Neutrophil (primary cell): ENCODE measurements around the gene SLC44A3.

ENCODE experiments used
- H3K27ac ChIP-seq: fragments of 200-600 bp; sonication (generic); 2 replicates; pipeline ENCODE4 v1.5.1; 2016; ENCODE audit warnings: mild to moderate bottlenecking, moderate library complexity
- H3K27me3 ChIP-seq: fragments of 200-600 bp; sonication (generic); 2 replicates; pipeline ENCODE4 v1.6.0; 2016; ENCODE audit warnings: mild to moderate bottlenecking
- H3K36me3 ChIP-seq: fragments of 200-600 bp; sonication (generic); 2 replicates; pipeline ENCODE4 v1.5.1; 2017
- H3K4me1 ChIP-seq, 2 experiments: fragments of 200-600 bp in 1 of 2; sonication (generic) in 1 of 2; 1 replicate in 1 of 2; 2 replicates in 1 of 2; pipeline versions ENCODE4 v1.5.1 to v1.6.1; 2013 to 2016; ENCODE audit warnings: low read depth in 1 of 2, low read length in 1 of 2, mild to moderate bottlenecking in 1 of 2, moderate library complexity in 1 of 2; ENCODE audit not compliant: control insufficient read depth in 1 of 2, insufficient read depth in 1 of 2
- H3K4me3 ChIP-seq, 2 experiments: fragments of 200-600 bp in 1 of 2; sonication (generic) in 1 of 2; 1 replicate in 1 of 2; 2 replicates in 1 of 2; pipeline ENCODE4 v1.5.1; 2013 to 2016; ENCODE audit warnings: low read depth in 1 of 2, low read length in 1 of 2, mild to moderate bottlenecking in 1 of 2, moderate library complexity in 1 of 2
- H3K9me3 ChIP-seq: fragments of 200-600 bp; sonication (generic); 2 replicates; pipeline ENCODE4 v1.5.1; 2016
- TF ChIP-seq, protein P1 (sequence below): fragments of 200-600 bp; sonication (generic); IDR thresholded peaks from 2 replicates; pipeline ENCODE4 v1.5.1; 2016; ENCODE audit warnings: antibody characterized with exemption

The SLC44A3 gene

DNA sequence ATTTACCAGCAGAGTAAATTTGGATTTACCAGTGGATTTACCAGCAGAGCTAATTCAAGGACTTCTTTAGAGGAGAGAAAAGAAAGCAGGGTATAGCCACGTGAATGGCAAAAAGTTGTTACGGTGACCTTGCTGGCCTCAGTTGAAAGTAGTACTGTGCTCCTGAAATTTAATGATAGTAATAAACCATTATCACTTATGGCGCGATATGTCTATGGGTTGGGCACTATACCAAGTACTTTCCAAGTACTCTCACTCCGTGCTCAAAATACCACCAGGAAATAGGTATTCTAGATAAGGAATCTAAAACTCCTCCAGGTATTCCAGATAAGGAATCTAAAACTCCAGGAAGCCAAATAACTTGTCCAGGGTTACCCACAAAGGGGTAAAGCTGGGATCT is 35.8 kb downstream of the SLC44A3 start:
- TF ChIP-seq, protein P1, sequence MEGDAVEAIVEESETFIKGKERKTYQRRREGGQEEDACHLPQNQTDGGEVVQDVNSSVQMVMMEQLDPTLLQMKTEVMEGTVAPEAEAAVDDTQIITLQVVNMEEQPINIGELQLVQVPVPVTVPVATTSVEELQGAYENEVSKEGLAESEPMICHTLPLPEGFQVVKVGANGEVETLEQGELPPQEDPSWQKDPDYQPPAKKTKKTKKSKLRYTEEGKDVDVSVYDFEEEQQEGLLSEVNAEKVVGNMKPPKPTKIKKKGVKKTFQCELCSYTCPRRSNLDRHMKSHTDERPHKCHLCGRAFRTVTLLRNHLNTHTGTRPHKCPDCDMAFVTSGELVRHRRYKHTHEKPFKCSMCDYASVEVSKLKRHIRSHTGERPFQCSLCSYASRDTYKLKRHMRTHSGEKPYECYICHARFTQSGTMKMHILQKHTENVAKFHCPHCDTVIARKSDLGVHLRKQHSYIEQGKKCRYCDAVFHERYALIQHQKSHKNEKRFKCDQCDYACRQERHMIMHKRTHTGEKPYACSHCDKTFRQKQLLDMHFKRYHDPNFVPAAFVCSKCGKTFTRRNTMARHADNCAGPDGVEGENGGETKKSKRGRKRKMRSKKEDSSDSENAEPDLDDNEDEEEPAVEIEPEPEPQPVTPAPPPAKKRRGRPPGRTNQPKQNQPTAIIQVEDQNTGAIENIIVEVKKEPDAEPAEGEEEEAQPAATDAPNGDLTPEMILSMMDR, result no peak
- no peak overlapping the region for H3K27ac ChIP-seq

DNA sequence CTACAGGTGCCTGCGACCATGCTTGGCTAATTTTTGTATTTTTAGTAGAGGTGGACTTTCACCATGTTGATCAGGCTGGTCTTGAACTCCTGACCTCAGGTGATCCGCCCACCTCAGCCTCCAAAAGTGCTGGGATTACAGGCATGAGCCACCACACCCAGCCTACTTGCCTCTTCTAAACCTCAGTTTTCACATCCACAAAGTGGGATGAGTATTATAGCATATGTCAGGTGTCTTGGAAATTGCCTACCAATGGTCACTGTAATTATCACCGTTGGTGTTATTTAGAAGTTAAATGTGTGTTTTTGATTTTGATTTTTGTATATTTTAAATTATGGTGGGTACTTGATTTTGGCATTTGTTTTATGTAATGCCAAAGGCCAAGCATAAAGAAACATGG is 36.7 kb downstream of the SLC44A3 start:
- TF ChIP-seq, protein P1, result no peak
- no peaks in the 10 kb centered on the region for H3K36me3 ChIP-seq
- H3K27me3 ChIP-seq, result peaks cover 29% of the 10 kb centered on the region
- H3K9me3 ChIP-seq, result no peaks in the 10 kb centered on the region
- H3K4me1 ChIP-seq, result peaks cover 10 to 15% of the 10 kb centered on the region in 2 experiments
- no peak overlapping the region for H3K27ac ChIP-seq
- H3K4me3 ChIP-seq, result no peak overlapping the region

More for the DNA sequence above, 35.8 kb downstream of the SLC44A3 start:
- Histone ChIP-seq H3K9me3 (no peaks in the 10 kb centered on the region), H3K27me3 (peaks cover 29% of the 10 kb centered on the region), H3K4me1 (peaks cover 10 to 15% of the 10 kb centered on the region in 2 experiments), H3K36me3 (no peaks in the 10 kb centered on the region), H3K4me3 (no peak overlapping the region)

- H3K4me1 ChIP-seq, result peaks cover 10 to 16% of the 10 kb centered on the region in 2 experiments
- no peaks in the 10 kb centered on the region for H3K36me3 ChIP-seq
- H3K27me3 ChIP-seq, result peaks cover 21% of the 10 kb centered on the region
- TF ChIP-seq, protein P1, result no peak
- H3K27ac ChIP-seq, result no peak overlapping the region
- H3K9me3 ChIP-seq, result no peaks in the 10 kb centered on the region
- H3K4me3 ChIP-seq, result no peak overlapping the region
These were observed 38.1 kb downstream of the SLC44A3 start for GRCh38 chr1:94858276-94858675.

DNA sequence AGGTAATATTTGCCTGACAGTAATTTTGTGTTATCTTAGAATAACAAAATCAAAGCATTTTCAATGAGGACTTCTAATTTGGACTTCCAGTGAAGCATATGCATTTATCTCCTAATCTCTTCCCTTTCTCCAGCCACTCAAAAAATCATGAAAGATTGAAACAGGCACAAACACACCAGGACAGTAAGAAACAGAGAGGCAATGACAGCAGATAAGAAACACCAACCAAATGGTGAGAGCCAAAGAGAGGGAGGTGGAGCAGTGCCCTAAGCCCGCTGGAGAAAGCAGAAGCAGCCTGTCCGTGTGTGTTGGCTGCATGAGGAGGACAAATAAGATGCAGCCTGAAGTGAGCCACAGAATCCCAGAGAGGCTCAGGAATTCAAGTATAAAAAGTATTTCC is 39.0 kb downstream of the SLC44A3 start:
- Histone ChIP-seq H3K27me3 (peaks cover 20% of the 10 kb centered on the region), H3K4me1 (peaks cover 10 to 19% of the 10 kb centered on the region in 2 experiments), H3K36me3 (no peaks in the 10 kb centered on the region), H3K9me3 (no peaks in the 10 kb centered on the region), H3K4me3 (no peak overlapping the region), H3K27ac (no peak overlapping the region)
- TF ChIP-seq, protein P1, result no peak

DNA sequence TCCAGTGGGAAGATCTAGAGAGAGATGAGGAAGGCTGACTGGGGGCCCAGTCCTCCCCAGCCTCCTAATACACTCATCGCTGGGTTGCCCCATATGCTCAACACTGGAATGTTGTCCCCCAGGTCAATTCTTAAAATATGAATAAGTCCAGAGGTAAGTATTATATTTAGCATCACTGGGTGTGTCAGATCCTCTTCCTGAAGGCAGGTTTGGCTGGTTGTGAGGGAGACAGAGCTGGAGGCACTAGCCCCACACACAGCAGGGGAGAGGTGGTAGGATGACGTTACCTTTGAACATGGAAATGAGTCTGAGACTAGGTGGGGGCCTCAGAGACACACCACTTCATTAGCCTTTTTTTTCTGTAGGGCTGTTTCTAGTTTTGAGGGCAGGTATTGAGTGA is 42.6 kb downstream of the SLC44A3 start:
- Histone ChIP-seq H3K9me3 (no peaks in the 10 kb centered on the region), H3K4me3 (no peak overlapping the region), H3K27me3 (peaks cover 20% of the 10 kb centered on the region), H3K36me3 (no peaks in the 10 kb centered on the region), H3K27ac (no peak overlapping the region), H3K4me1 (peaks cover 0 to 5% of the 10 kb centered on the region in 2 experiments)
- TF ChIP-seq, protein P1, result no peak
